WTC11 (cell line): ENCODE data around the gene DNASE1L3.

Experiments used
- TP53 ChIP-seq: sonication (generic); formaldehyde crosslinking; IDR thresholded peaks from 2 replicates; pipeline ENCODE4 v1.8.1; 2023; ENCODE audit warnings: mild to moderate bottlenecking, missing genetic modification reagents
- ZNF121 ChIP-seq: sonication (generic); formaldehyde crosslinking; IDR thresholded peaks from 2 replicates; pipeline ENCODE4 v1.8.0; 2023; ENCODE audit warnings: missing genetic modification reagents
- ZNF416 ChIP-seq: fragments of 250-450 bp; sonication (Bioruptor Pico); IDR thresholded peaks from 2 replicates; pipeline ENCODE4 v1.9.0; 2021; ENCODE audit warnings: mild to moderate bottlenecking, inconsistent platforms
- TF ChIP-seq, protein P1 (sequence below): sonication (generic); formaldehyde crosslinking; IDR thresholded peaks from 2 replicates; pipeline ENCODE4 v1.8.1; 2023; ENCODE audit warnings: mild to moderate bottlenecking, missing genetic modification reagents
- TF ChIP-seq, protein P2 (sequence below): fragments of 250-450 bp; sonication (Bioruptor Pico); IDR thresholded peaks from 2 replicates; pipeline ENCODE4 v2.1.2; 2022; ENCODE audit warnings: mild to moderate bottlenecking, moderate library complexity
- TF ChIP-seq, protein P3 (sequence below): fragments of 200-600 bp; IDR thresholded peaks from 2 replicates; pipeline ENCODE4 v1.8.0; 2022; ENCODE audit warnings: antibody characterized with exemption
- TF ChIP-seq, protein P4 (sequence below): sonication (generic); formaldehyde crosslinking; IDR thresholded peaks from 2 replicates; pipeline ENCODE4 v1.8.1; 2023; ENCODE audit warnings: mild to moderate bottlenecking, missing genetic modification reagents, moderate library complexity
- TF ChIP-seq, protein P5 (sequence below): sonication (generic); formaldehyde crosslinking; IDR thresholded peaks from 2 replicates; pipeline ENCODE4 v1.8.1; 2023; ENCODE audit warnings: mild to moderate bottlenecking, missing genetic modification reagents

DNA sequence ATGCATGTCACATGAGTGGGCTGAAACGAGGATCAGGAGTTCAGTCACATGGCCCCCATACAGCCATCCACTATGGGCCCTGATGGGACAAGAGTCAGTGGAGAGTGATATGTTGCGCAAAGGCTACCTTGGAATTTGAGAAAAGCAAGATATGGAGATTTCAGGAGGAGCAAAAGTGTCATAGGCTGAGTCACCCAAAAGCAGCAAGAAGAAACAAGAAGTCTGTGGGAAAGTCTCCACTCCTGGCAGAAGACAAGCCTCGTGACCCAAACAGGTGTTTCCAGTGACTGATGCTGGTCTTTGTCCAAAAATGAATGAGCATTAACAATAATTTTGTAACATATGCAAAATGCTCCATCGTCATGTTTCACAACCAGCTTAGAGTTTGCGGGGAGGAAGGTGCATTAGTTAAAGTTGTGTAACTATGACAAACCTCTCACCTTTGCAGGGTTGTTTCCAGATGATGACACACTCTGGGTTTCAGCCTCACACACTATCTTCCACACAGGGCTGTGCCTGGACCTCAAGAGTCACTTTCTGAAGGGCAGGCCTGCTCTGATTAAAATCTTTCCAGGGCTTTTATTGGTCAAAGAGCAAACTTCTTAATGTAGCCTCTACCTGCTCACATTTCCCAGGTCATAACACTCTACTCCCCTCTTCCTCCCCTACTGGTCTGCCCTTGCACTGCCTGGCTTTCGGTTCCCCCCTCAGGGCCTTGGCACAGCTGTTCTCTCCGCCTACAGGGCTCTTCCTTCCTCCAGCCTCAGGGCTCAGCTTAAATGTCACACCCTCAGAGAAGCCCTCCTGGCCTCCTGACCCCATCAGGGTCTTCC lies 3.9 kb upstream of the DNASE1L3 start:
- TF ChIP-seq, protein P1, sequence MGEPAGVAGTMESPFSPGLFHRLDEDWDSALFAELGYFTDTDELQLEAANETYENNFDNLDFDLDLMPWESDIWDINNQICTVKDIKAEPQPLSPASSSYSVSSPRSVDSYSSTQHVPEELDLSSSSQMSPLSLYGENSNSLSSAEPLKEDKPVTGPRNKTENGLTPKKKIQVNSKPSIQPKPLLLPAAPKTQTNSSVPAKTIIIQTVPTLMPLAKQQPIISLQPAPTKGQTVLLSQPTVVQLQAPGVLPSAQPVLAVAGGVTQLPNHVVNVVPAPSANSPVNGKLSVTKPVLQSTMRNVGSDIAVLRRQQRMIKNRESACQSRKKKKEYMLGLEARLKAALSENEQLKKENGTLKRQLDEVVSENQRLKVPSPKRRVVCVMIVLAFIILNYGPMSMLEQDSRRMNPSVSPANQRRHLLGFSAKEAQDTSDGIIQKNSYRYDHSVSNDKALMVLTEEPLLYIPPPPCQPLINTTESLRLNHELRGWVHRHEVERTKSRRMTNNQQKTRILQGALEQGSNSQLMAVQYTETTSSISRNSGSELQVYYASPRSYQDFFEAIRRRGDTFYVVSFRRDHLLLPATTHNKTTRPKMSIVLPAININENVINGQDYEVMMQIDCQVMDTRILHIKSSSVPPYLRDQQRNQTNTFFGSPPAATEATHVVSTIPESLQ (CRISPR knock-in tag): no peak
- TF ChIP-seq, protein P2, sequence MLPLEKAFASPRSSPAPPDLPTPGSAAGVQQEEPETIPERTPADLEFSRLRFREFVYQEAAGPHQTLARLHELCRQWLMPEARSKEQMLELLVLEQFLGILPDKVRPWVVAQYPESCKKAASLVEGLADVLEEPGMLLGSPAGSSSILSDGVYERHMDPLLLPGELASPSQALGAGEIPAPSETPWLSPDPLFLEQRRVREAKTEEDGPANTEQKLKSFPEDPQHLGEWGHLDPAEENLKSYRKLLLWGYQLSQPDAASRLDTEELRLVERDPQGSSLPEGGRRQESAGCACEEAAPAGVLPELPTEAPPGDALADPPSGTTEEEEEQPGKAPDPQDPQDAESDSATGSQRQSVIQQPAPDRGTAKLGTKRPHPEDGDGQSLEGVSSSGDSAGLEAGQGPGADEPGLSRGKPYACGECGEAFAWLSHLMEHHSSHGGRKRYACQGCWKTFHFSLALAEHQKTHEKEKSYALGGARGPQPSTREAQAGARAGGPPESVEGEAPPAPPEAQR (CRISPR knock-in tag): no peak
- TF ChIP-seq ZNF416 (CRISPR knock-in tag) (no peak), TP53 (CRISPR knock-in tag) (no peak), ZNF121 (CRISPR knock-in tag) (no peak)
- TF ChIP-seq, protein P3, sequence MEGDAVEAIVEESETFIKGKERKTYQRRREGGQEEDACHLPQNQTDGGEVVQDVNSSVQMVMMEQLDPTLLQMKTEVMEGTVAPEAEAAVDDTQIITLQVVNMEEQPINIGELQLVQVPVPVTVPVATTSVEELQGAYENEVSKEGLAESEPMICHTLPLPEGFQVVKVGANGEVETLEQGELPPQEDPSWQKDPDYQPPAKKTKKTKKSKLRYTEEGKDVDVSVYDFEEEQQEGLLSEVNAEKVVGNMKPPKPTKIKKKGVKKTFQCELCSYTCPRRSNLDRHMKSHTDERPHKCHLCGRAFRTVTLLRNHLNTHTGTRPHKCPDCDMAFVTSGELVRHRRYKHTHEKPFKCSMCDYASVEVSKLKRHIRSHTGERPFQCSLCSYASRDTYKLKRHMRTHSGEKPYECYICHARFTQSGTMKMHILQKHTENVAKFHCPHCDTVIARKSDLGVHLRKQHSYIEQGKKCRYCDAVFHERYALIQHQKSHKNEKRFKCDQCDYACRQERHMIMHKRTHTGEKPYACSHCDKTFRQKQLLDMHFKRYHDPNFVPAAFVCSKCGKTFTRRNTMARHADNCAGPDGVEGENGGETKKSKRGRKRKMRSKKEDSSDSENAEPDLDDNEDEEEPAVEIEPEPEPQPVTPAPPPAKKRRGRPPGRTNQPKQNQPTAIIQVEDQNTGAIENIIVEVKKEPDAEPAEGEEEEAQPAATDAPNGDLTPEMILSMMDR: no peak
- TF ChIP-seq, protein P4, sequence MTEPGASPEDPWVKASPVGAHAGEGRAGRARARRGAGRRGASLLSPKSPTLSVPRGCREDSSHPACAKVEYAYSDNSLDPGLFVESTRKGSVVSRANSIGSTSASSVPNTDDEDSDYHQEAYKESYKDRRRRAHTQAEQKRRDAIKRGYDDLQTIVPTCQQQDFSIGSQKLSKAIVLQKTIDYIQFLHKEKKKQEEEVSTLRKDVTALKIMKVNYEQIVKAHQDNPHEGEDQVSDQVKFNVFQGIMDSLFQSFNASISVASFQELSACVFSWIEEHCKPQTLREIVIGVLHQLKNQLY: no peak
- TF ChIP-seq, protein P5, sequence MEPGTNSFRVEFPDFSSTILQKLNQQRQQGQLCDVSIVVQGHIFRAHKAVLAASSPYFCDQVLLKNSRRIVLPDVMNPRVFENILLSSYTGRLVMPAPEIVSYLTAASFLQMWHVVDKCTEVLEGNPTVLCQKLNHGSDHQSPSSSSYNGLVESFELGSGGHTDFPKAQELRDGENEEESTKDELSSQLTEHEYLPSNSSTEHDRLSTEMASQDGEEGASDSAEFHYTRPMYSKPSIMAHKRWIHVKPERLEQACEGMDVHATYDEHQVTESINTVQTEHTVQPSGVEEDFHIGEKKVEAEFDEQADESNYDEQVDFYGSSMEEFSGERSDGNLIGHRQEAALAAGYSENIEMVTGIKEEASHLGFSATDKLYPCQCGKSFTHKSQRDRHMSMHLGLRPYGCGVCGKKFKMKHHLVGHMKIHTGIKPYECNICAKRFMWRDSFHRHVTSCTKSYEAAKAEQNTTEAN: no peak
